Ishikawa (cell line): ENCODE data around the gene TMEM53.
A peak's percentile ranks its signal among the peaks of the same experiment; 100 is the strongest.

ENCODE experiments used
- CEBPB ChIP-seq: IDR thresholded peaks from 2 replicates; pipeline ENCODE4 v1.6.1; 2012
- CREB1 ChIP-seq: IDR thresholded peaks from 2 replicates; pipeline ENCODE4 v1.6.1; 2012; ENCODE audit warnings: low read depth
- EGR1 ChIP-seq: IDR thresholded peaks from 2 replicates; pipeline ENCODE4 v1.6.1; 2012
- EP300 ChIP-seq: IDR thresholded peaks from 2 replicates; pipeline ENCODE4 v1.6.1; 2012; ENCODE audit warnings: borderline replicate concordance
- FOXM1 ChIP-seq: IDR thresholded peaks from 2 replicates; pipeline ENCODE4 v1.6.1; 2012; ENCODE audit warnings: low read depth, borderline replicate concordance
- NFIC ChIP-seq: IDR thresholded peaks from 2 replicates; pipeline ENCODE4 v1.6.1; 2012
- RAD21 ChIP-seq: IDR thresholded peaks from 2 replicates; pipeline ENCODE4 v1.6.1; 2012; ENCODE audit warnings: low read depth
- TAF1 ChIP-seq: IDR thresholded peaks from 2 replicates; pipeline ENCODE4 v1.6.1; 2012; ENCODE audit warnings: low read depth, mild to moderate bottlenecking
- TCF12 ChIP-seq: IDR thresholded peaks from 2 replicates; pipeline ENCODE4 v1.6.1; 2012; ENCODE audit warnings: low read depth
- TEAD4 ChIP-seq: IDR thresholded peaks from 2 replicates; pipeline ENCODE4 v1.6.1; 2012
- YY1 ChIP-seq: IDR thresholded peaks from 2 replicates; pipeline ENCODE4 v1.6.1; 2012; ENCODE audit warnings: low read depth
- ZBTB7A ChIP-seq: IDR thresholded peaks from 2 replicates; pipeline ENCODE4 v1.6.1; 2012; ENCODE audit warnings: low read depth
- TF ChIP-seq, protein P1 (sequence below): IDR thresholded peaks from 2 replicates; pipeline ENCODE4 v1.6.1; 2012; ENCODE audit warnings: low read depth, mild to moderate bottlenecking
- TF ChIP-seq, protein P2 (sequence below): IDR thresholded peaks from 2 replicates; pipeline ENCODE4 v1.6.1; 2012
- TF ChIP-seq, protein P3 (sequence below): IDR thresholded peaks from 2 replicates; pipeline ENCODE4 v1.6.1; 2012

Gene TMEM53

DNA sequence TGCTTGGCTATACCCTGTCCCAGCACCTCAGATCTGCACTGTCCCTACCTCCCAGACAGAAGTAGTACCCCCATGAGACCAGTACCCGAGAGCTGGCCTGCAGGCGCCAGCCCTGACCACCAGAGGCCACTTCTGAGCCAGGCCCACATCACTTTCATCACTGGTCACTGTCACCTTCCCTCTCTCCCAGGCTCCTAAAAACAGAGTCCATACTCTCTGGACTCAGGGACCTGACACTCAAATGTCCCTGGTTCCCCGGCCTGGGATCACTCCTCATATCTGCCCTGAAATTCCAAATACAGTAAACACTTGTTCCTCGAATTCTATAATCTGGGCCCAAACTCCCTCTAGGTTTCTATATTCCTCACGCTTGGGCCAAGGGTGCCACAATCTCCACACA is 18.7 kb downstream of the TMEM53 start:
- TF ChIP-seq, protein P1, sequence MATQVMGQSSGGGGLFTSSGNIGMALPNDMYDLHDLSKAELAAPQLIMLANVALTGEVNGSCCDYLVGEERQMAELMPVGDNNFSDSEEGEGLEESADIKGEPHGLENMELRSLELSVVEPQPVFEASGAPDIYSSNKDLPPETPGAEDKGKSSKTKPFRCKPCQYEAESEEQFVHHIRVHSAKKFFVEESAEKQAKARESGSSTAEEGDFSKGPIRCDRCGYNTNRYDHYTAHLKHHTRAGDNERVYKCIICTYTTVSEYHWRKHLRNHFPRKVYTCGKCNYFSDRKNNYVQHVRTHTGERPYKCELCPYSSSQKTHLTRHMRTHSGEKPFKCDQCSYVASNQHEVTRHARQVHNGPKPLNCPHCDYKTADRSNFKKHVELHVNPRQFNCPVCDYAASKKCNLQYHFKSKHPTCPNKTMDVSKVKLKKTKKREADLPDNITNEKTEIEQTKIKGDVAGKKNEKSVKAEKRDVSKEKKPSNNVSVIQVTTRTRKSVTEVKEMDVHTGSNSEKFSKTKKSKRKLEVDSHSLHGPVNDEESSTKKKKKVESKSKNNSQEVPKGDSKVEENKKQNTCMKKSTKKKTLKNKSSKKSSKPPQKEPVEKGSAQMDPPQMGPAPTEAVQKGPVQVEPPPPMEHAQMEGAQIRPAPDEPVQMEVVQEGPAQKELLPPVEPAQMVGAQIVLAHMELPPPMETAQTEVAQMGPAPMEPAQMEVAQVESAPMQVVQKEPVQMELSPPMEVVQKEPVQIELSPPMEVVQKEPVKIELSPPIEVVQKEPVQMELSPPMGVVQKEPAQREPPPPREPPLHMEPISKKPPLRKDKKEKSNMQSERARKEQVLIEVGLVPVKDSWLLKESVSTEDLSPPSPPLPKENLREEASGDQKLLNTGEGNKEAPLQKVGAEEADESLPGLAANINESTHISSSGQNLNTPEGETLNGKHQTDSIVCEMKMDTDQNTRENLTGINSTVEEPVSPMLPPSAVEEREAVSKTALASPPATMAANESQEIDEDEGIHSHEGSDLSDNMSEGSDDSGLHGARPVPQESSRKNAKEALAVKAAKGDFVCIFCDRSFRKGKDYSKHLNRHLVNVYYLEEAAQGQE = no peak
- TF ChIP-seq, protein P2, sequence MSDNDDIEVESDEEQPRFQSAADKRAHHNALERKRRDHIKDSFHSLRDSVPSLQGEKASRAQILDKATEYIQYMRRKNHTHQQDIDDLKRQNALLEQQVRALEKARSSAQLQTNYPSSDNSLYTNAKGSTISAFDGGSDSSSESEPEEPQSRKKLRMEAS = no peak
- TF ChIP-seq RAD21 = peak; percentile 63
- TF ChIP-seq FOXM1 = no peak
- no peak for TF ChIP-seq TCF12

DNA sequence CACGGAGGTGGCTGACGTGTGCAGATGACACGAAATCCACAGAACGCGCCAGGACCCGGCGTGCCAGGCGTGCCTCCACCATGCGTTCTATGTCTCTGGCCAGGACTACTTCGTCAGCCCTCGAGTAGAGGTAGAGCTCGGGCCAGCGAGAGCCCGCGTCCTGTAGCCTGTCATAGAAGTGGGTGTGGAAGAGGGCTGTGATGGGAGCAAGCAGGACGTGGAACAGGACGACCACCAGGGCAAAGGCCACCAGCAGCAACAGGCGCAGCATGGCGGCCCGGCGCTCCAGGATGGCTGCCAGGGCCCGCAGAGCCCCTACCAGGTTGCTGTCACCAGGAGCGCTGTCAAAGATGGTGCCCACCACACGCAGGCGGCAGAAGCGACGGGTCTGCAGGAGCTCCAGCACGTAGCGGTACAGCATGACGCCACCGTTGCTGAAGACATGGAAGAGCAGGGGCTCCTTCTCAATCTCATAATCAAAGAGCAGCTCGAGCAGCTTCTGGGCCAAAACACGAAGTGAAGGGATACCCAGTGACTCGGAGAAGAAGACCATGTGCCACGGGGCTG is 19.6 kb downstream of the TMEM53 start:
- TF ChIP-seq EP300 = no peak
- TF ChIP-seq NFIC = no peak
- no peak for TF ChIP-seq RAD21
- TF ChIP-seq, protein P2 = no peak
- no peak for TF ChIP-seq YY1
- TF ChIP-seq ZBTB7A = no peak

DNA sequence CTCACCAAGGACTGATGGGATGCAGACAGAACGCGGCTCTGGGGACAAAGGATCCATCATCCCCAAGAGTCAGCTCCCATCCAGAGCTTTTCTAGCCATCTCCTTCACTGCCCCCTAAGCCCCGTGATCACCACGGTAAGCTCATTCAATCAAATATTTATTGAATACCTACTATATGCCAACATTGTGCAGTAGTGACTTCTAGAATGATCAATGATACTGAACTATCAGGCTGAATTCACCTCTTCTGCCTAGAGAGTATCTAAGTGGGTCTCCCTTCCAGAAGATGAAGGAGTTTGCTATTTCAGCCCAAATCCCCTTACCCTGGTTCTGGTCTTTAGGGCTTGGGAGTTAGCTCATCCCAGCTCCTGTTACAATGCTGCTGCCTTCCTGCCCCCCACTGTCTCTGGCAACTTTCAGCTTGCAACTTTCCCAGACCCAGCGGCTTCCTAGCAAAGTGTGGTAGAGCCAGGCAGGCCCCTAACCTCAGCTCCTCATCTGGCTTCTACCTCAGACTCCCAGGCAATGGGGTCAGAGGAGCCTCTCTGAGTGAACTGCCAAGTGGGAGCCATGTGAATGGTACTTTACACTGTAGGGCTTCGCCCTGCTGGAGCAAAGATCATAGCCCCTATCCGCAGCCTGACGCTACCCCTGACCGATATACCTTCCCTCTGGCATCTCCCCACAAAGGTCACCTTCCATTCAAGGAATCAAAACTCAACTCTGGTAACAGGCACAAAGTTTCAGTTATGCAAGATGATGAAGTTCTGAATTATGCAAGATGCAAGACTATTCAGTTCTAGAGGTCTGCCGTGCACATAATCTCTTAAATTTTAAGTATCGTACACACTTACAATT is 20.9 kb downstream of the TMEM53 start:
- no peak for TF ChIP-seq RAD21
- no peak for TF ChIP-seq FOXM1
- TF ChIP-seq CREB1 = no peak
- TF ChIP-seq, protein P3, sequence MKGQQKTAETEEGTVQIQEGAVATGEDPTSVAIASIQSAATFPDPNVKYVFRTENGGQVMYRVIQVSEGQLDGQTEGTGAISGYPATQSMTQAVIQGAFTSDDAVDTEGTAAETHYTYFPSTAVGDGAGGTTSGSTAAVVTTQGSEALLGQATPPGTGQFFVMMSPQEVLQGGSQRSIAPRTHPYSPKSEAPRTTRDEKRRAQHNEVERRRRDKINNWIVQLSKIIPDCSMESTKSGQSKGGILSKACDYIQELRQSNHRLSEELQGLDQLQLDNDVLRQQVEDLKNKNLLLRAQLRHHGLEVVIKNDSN = no peak
- TF ChIP-seq TCF12 = no peak
- no peak for TF ChIP-seq TAF1
- no peak for TF ChIP-seq CEBPB
- TF ChIP-seq TEAD4 = no peak
- no peak for TF ChIP-seq EP300
- TF ChIP-seq EGR1 = no peak
- TF ChIP-seq NFIC = no peak
- TF ChIP-seq, protein P1 = no peak
- TF ChIP-seq YY1 = no peak
- TF ChIP-seq ZBTB7A = no peak
- TF ChIP-seq, protein P2 = no peak; the same call in 1 of the 2 replicates

DNA sequence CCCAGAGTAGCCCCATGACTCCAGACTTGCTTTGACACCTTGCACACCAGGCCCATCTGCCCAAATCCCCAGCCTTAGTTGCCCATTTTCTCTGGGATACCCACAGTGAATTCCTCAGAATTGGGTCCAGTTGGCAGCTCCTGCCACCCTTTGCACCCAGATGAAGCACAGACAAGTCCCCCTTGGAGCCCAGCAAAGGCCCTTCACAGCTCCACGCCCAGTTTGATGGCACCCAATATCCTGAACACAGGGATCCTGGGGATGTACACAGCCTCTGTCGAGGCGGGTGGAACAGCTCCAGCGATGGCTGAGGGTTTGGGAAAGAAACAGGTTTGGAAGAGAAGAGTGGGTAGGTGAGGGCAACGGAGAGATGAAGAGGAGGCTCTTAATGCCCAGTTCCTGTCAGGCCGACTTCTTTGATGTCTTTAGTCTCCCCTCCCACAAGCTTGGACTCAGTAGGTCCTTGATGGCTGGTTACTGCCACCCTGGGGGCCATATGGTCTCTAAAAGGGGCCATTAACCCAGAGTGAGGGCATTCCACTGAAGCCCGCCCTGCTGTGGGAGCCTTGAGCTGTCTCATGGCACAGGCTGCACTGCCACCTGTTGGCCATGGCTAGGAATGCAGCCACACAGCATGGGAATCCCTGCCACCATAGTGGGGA is 21.7 kb downstream of the TMEM53 start:
- TF ChIP-seq NFIC (no peak), EP300 (no peak), RAD21 (peak; percentile 91), CREB1 (no peak), TAF1 (no peak), YY1 (peak; percentile 71; the same call in 1 of the 2 replicates), ZBTB7A (no peak), FOXM1 (no peak), EGR1 (no peak), CEBPB (no peak), TCF12 (no peak), TEAD4 (peak; percentile 67)
- TF ChIP-seq, protein P3 = no peak
- TF ChIP-seq, protein P2 = no peak; the same call in 1 of the 2 replicates
- TF ChIP-seq, protein P1 = no peak
